Fibroblast of skin of right quadriceps (primary cell): ENCODE results near the gene RNU4-1.

ENCODE experiments used
- DNase-seq: peaks from one replicate; pipeline ENCODE4 v3.0.0-alpha.2; 2013

RNU4-1 gene

DNA sequence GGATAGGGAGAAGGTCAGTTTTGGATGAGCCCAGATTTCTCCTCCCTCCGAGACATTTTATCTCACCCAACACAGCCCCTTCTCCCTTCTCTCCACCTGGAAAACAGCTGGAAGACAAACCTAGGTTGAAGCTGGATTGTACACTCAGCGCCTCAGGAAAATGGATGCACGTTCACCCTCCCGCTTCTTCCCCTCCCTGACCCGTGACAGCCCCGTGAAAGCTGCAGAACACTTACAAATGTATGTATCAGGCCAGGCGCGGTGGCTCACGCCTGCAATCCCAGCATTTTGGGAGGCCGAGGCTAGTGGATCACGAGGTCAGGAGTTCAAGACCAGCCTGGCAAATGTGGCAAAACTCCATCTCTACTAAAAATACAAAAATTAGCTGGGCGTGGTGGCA, 5.5 kb downstream of the RNU4-1 start:
- no peak for DNase-seq

DNA sequence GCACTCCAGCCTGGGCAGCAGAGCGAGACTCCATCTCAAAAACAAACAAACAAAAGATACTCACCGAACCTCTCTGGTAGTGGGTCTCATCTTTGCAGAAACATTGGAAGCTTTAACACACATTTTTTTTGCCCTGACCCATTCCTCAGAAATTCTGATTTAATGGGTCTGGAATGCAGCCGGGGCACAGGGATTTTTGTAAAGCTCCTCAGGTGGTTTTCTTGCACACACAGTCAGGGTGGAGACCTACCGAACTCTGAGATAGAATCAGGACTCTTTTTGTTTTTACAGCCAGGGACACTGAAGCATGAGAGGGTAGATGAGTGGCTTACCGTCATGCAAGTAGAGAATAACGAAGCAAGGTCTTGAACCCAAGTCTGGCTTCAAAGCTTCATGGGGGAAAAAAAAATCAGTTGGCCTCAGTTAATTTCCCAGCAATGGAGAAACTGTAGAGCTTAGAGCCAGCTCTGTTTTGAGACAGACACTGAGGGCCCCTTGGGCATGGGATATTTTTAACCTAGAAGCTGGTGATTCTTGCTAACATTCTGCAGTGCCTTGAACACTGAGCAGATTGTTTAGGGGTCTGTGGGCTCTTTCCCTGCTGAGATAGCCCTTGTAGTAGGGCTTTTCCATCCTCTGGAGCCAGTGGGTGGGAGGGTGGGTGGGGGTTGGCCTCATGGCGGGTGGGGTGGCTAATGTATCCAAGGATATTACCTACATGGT, 6.1 kb downstream of the RNU4-1 start:
- DNase-seq, result no peak

DNA sequence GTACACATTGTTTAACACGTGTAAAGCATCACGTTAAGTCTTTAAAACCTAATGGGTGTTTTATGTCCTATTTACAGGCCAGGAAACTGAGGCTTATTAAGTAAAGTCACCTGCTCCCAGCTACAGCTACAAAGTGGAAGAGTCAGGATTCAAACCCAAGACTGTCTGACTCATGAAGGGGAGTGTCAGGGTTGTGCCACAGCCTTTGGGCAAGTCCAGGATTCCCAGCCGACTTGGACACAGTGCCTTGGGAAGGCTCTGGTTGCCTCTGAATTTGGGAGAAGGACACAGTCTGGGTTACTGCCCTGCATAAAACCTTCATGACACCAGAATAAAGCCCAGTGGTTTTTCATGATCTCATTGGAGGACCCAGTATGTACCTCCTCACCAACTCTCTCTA, 8.7 kb downstream of the RNU4-1 start:
- no peak for DNase-seq

DNA sequence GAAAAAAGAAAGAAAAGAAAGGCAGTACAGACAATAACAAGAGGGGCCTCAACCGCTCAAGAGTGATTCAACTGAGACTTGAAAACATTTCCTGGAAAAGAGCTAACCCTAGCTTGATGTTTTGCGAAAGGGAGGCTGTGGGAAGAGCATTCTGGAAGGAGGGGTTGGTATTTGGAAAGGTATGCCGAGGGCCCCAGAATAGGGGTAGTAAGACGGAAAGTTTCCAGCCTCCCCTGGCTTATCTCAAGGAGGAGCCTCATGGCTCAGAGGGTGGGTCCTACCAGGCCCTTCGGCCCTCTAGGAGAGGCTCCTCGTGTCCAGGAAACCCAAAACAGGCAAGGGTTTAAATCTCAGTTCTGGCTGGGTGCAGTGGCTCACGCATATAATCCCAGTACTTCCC, 9.7 kb downstream of the RNU4-1 start:
- DNase-seq, result peak; percentile 41

DNA sequence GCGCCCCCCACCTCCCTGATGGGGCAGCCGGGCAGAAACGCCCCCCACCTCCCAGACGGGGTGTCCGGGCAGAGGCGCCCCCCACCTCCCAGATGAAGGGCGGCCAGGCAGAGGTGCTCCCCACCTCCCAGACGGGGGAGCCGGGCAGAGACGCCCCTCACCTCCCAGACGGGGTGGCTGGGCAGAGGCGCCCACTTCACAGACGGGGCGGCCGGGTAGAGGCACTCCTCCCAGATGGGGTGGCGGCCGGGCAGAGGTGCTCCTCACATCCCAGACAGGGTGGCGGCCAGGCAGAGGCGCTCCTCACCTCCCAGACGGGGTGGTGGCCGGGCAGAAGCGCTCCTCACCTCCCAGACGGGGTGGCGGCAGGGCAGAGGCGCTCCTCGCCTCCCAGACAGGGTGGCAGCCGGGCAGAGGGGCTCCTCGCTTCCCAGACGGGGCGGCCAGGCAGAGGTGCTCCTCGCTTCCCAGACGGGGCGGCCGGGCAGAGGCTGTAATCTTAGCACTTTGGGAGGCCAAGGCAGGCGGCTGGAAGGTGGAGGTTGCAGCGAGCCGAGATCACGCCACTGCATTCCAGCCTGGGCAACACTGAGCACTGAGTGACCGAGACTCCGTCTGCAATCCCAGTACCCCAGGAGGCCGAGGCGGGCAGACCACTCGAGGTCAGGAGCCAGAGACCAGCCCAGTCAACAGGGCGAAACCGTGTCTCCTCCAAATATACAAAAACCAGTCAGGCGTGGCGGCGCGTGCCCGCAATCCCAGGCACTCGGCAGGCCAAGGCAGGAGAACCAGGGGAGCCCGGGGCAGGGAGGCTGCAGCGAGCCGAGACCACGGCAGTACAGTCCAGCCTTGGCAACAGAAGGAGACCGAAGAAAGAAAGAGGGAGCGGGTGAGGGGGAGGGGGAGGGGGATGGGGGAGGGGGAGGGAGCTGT, 14.6 kb downstream of the RNU4-1 start:
- DNase-seq, result no peak

DNA sequence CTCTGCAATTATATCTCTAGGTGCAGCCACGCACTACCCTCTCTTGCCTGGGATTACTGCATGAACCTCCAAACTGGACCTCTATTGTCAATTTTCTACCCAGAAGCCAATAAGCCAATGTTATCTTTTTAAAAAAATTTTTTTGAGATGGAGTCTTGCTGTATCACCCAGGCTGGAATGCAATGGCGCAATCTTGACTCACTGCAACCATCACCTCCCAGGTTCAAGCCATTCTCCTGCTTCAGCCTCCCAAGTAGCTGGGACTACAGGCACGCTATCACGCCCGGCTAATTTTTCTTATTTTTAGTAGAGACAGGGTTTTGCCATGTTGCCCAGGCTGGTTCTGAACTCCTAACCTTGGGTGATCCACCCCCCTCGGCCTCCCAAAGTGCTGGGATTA, 16.3 kb downstream of the RNU4-1 start:
- DNase-seq, result peak; percentile 58

DNA sequence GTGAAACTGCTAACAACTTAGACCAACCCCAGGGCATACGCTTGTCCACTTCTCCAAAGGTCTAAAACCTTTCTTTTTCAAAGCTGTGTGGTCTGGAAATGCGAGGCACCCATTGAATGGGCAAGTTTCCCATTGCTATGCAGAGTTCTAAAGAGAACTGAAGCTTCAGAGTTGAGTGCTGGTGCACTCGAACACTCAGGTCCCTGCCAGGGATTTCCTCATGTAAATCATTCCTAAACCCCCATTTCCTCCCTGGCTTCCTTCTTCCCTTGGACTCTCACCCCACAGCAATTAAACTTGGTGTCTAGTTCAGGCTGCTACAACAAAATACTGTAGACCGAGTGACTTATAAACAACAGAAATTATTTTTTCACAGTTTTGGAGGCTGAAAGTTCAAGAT, 25.3 kb downstream of the RNU4-1 start:
- no peak for DNase-seq

DNA sequence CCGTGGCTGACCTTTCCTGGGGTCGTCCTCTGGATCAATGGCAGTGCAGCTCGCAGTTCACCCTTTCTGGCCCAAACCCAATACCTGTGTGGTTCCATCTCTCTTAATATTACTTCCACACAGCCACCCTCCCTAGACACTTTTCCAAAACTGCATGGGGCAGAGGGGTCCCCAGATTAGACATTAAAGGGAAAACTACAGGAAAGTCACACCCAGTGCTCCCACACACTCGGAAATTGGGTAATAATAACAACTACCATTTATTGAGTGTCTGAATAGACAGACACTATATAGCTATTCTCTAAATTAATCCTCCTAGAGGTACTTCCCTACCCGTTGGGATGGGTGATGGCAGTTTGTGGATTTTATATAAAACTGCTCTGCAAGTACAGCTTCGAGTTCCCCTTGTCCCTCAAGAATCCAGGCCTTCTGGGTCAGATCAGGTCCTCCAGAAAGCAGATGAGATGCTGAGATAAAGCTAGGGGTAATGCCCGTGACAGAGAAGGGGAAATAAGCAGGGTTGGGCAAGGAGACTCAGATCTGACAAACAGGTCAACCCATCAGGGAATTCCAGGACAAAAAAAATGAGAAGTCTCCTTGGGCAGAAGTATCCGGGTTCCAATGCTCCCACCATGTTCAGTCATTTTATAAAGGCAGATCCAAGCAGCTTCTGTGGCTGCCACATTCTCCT, 26.7 kb downstream of the RNU4-1 start:
- no peak for DNase-seq

DNA sequence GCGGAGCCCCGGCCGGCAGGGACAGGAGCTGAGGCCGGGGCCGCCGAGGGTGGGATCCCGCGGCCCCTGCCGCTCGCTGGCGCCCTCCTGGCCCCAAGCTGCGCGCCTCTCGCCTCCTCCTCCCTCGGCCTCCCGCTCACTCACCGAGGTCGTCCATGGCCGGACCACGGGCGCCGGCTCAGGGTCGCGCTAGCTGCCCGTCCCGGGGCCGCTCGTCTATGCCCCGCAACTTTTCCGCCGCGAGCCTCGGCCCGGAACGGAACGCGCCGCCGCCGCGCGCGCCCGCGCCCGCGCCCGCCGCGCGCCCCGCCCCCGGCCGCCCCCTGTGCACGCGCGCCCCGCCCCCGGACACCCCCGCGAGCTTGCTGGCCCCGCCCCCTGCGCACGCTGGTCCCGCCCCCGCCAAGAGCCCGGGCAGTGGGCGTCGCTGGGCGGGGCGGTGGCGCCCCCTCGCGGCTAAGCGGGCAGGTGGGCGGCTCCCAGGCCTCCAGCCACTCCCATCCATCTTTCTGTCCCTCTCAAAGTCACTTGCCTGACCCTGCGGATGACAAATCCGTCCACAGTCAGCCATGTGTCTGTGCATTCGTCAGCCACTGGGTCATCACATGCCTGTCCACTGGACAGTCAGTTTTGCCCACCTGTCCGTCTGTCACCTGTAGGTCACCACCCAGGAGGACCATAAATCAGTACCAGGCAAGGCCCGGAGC, 27.4 kb downstream of the RNU4-1 start, which contains the start of gene PXN:
TSS of gene PXN (minus strand) at position 258 of the 707 bp plus-strand sequence. CDS start at position 157, 101 bp downstream.
- DNase-seq, result peak; percentile 76

DNA sequence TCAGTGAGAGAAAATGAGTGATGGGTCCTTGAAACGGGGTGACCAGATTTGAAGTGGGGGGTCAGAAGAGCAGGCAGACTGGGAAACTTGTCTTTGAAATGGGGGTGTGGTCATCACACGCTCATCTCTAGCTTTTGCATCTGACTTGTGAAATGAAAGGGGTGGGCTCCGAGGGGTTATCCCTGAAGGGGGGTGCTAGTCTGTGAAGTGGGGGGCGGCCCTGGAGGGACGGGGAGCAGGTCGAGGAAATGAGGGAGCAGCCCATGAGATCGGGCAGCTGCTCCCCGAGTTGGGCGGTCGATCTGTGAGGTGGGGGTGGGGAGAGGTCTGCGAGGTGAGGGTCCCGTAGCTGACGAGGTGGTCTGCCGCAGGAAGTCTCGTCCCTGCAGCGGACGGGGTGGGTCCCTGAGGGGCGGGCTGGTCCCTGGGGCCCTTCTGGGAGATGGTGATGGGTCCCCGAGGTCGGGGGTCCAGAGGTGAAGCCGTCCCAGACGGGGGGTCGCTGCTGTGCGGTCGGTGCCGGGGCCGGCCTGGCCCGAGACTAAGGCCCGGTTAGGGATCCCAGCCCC, 28.0 kb downstream of the RNU4-1 start:
- no peak for DNase-seq

DNA sequence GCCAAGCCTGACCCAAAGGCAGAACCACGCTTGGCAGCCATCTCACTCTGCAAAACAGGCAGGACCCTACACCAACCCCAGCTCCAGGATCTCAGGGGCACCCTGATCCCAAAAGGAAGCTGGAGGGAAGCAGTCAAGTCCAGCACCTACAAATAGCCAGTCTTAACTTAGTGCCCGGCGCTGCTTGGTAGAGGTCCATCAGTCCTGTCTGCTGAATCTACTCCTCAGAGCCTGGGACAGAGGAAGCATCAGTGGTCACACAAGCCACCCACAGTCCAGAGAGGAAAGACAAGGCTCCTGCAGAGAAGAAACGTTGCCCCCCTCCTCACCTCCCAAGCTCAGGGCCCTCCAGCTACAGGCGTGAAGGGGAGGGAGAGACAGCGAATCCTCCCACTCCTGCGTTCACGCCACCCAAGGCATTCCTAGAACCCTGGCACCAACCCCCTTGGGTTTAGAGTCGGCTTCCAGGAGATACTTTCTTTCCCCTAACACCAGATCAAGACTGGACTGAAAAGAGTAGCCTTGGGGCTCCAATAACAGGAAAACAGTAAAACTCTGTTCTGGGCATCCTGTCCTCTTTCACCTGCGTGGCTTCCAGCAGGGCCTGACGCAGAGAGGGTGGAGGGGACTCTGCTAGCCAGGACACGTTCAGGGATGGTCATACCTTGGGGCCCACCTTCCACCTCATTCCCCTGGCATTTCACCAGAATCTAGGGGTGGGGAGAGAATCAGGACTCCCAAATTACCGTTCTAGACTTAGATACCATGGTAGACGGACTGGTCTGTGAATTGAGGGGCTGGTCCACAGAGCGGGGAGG, 28.7 kb downstream of the RNU4-1 start:
- DNase-seq, result no peak

DNA sequence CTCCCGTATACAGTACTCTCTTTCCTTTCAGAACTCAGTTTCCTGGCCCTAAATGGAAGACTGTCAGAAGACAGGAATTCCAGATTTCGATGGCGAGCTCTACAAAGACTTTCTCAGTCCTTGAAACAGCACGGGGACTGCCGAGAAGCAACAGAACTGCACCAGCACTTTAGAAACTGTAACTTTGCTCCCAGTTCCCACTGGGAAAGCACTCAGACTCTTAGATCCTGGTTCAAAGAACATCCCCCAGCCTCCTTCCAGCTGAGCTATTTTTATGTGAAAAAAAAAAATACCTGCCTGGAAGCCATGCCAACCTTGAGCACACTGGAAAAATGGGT, 29.3 kb downstream of the RNU4-1 start:
- no peak for DNase-seq

DNA sequence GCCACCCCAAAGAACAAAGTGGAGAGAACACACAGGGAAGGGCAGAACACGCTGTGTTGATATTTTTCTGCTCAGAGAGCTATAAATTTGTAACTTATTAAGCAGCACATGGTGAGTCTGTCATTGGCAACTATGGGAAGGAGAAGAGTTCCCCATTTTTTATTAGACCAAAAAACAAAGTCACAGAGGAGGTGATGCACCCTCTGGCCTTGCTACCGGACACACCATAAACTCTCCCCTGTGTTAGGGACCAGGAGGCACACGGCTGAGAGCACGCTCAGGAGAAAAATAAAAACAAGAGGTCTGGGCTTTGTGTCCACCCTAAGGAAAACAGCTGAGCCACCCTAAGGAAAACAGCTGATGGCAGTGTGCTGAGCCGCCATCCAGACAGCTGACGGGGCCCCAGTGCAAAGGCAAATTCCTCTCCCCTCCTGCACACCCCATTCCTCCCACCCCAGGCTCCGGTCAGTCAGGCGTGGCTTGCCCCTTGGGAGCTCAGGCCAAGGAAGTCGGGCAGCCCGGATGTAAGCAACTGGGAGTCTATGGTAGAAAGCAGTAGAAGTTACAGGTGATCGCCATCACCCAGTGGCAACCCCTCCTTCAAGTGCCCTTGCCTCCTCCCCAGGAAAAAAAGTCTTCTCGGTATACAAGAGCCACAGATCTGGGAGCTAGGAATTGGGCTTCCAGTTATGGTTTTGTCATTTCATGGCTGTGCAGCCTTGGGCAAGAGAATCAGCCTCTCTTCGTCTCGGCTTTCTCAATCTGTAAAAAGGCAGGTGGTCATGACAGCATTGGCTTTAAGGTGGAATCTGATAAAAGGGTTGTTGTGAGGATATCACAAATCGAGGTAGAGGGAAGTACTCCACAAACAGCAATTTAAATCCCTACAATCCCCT, 29.9 kb downstream of the RNU4-1 start:
- DNase-seq, result no peak

DNA sequence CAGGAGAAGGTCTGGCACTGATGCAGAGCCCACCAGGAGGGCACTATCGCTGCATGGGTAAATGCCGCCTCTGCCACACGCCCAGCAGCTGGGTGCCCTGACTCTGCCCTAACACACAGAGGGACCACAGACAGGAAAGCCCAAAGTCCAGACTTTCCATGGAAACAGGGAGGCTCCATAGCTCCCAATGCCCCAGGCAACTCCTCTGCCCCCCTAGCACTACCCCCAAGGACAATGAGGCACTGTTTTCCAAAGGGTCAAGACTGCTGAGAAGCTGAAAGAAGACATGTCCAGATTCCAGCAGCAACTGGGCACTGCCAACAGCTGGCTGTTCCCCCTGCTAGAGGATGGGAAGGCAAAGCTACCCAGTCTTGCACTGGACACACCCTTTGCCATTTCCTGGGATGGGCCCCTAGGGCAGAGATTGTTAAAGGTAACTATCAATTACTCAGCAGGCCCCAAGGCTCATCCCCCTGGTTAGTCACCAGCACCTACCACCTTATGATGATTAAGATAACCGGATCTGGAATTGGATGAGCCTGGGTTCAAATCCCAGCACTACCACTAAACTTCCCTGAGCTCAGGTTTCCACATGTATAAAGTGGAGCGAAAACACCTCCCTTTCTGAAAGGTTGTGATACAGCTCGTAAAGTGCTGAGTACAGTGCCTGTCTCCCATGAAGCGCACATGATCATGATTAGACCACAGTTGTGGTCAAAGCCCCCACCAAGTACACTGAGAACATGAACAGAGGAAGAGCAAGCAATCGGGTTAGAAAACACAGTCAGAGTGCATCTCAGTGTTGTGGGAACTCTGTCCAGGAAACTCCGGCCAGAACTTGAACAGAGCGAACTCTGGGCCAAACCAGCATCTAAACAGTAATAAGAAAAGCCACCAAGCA, 30.8 kb downstream of the RNU4-1 start:
- no peak for DNase-seq

DNA sequence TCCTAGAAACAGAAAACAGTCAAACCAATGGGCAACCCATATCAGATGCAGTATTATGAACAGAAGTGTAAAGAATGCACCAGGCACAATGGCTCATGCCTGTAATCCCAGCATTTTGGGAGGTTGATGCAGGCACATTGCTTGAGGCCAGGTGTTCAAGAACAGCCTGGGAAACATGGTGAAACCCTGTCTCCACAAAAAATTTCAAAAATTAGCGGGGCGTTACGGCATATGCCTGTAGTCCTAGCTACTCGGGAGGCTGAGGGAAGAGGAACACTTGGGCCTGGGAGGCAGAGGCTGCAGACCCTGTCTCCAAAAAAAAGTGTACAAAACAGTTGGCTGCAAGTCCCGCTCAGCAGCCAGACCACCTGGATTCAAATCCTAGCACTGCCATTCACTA, 32.4 kb downstream of the RNU4-1 start:
- no peak for DNase-seq

DNA sequence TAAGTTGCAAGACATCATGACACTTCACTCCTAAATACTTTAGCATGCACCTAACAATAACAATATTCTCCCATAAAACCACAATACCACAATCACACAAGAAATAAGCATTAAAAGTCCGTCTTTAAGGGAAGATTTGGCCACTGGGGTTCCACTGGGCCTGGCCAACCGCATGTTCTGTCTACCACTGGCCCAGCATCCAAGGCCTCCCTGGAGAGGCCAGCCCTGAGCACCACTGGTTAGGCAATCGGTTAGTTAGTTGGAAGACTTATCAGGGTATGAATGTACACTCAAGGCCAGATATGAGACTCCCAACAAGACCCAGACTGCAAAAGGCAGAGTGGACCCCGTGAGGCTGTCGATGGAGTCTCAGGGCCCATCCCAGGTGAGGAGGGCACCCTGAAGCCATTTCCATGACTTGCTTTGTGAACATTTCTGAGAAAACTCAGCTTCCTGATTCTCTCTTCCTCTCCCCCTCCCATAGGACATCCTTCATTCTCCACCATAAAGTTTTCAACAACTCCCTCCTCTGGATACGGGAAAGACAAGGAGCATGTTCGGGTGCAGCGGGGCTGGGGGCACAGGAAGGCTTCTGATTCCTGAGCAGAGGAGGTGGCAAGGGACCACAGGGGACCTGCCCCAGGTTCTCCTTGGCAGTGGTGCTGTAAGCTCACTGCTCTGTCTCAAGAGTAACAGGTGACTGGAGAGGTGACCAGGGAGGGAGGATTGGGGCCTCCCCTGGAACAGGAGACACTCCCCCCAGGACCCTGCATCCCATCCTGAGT, 33.4 kb downstream of the RNU4-1 start:
- no peak for DNase-seq

DNA sequence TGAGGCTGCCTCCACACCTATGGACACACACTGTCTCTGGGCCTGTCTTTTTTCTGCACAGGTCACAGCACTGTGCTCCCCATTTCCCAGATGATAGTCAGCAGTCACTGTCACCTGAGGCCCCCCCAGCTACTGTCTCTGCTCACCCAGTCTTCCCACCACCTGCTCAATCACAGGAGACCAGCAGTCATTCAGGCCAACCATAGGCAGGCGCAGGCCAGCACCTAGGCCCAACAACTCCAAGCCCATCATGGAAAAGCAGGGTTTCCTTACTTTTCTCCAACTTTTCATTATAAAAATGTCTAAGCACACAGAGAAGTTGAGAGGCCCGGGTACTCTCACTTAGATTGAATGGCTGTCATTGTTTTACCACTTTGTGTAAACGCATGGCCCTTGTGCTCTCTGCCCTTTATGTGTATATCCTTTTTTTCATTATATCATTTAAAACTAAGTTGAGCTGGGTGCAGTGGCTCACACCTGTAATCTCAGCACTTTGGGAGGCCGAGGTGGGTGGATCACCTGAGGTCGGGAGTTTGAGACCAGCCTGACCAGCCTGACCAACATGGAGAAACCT, 34.6 kb downstream of the RNU4-1 start:
- no peak for DNase-seq
